Measurements from ENCODE around the gene OSCAR. TPM values are rescaled to one million over a fixed set of nuclear protein-coding genes. Genes with fewer than 3 reads are reported as not detected.

Gene OSCAR
- total RNA-seq, 1 donor from 2014 or later: 0.07 TPM

- no peak for DNase-seq (ENCODE audit: low read depth, low spot score)
These were observed 5.3 kb downstream of the OSCAR start for GRCh38 chr19:54095136-54095858.

GRCh38 chr19:54094426-54095000 is 6.1 kb downstream of the OSCAR start:
- no peak for DNase-seq (ENCODE audit: low read depth, low spot score)

DNA sequence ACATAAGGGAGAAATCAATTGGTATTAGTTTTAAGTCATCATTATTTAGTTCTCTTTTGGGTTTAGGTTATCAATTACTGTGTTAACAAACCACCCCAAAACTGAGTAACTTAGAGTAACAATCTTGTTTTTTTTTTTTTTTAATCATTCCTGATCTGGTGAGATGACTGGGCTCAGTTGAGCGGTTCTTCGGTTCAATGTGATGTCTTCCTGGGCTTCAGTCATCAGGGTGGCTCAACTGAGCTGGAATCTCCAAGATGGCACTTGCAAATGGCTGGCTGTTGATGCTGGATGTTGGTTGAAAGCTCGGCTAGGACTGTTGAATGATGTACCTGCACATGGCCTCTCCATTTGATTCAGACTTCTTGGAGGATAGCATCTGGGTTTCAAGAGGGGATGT is 16.2 kb downstream of the OSCAR start:
- no peak for DNase-seq (ENCODE audit: low read depth, low spot score)

DNA sequence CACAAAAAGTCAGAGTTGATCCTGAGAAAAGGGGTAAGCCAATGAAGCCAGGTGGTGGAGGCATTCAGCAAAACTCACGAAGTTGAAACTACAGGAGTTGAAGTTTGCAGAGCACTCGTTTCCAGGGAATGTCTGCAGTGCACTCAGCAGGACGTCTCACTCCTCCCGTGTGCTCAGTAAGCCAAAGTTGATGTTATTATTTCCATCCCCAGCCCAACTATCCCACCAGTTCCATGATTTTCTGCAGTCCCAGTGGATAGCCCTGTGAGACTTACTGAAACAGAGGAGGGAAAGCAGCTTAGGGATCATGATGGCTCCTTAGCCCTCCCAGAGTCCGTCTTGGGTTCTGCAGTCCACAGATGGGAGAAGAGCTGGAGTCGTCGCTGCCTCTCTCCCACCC is 19.6 kb downstream of the OSCAR start, which contains the start of gene TARM1:
TARM1 (minus strand) TSS at position 334 of the 400 bp plus-strand sequence; CDS start at position 309, 25 bp downstream.
- no peak for DNase-seq (ENCODE audit: low read depth, low spot score)

GRCh38 chr19:54077334-54077733 is 23.3 kb downstream of the OSCAR start:
- no peak for DNase-seq (ENCODE audit: low read depth, low spot score)

GRCh38 chr19:54074851-54075250 is 25.8 kb downstream of the OSCAR start:
- DNase-seq (ENCODE audit: low read depth, low spot score): no peak

- DNase-seq (ENCODE audit: low read depth, low spot score): no peak
These were observed 26.8 kb downstream of the OSCAR start for GRCh38 chr19:54073829-54074228.

DNA sequence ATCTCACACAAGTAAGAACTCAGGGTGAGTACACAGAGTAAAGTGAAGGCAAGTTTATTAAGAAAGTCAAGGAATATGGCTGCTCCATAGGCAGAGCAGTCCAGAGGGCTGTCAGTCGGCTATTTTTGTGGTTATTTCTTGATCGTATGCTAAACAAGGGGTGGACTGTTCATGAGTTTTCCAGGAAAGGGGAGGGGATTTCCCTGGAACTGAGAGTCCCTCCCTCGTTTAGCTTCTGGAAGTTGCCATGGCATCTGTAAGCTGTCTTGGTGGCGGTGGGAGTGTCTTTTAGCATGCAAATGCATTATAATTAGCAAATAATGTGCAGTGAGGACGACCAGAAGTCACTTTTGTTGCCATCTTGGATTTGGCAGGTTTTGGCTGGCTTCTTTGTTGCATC is 31.1 kb downstream of the OSCAR start:
- DNase-seq (ENCODE audit: low read depth, low spot score): no peak

DNA sequence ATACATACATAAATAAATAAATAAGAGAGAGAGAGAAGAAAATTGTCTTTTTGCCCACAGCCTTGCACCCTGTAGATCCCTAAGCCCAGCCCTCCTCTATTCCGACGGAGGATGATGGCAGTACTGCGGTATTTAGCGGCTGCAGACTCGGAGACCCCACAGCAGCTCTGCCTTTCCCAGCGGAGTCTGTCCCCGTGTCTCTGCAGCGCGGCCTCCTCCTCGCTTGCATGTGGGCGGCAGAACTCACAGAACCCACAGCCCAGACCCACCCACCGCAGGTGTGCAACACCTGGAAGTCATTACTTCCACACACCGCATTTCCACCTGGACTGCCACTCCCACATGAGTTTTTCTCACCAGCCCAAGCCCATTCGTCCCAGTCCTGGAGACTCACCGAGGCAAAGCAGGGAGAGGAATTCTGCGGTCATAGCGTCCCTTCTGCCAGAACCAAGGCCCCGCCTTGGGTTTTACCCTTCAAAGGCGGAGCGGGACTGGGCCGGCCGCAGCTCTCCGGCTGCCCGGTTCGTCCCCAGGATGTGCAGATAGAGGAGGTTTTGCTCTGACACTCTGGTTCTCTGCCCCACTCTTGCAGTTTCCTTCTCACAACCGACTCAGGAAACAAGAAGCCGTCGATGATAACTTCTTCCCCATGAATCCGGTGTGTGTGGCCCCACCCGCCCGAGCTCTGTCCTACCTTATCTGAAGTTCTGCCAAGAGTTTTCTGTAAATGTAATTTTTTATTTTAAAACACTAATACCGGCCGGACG is 37.1 kb downstream of the OSCAR start, which contains the start of gene VSTM1:
VSTM1 (minus strand) TSS at position 548 of the 767 bp plus-strand sequence; CDS start at position 428, 120 bp downstream.
- no peak for DNase-seq (ENCODE audit: low read depth, low spot score)

DNA sequence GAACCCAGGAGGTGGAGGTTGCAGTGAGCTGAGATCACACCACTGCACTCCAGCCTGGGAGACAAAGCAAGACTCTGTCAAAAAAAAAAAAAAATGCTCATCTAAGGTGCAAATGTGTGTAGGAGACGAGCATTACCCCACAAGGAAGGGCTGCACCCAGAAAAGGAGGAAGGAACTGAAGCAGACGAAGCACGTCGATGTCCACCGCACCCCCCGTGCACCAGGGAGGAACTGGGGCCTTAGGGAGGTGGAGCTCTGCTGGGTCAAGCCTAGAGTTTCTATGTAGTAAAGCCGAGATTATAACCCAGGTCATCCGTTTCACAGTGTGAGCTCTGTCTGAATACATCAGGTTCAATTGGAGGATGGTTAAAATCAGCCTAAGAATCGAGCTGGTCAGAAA is 38.0 kb downstream of the OSCAR start:
- no peak for DNase-seq (ENCODE audit: low read depth, low spot score)

DNA sequence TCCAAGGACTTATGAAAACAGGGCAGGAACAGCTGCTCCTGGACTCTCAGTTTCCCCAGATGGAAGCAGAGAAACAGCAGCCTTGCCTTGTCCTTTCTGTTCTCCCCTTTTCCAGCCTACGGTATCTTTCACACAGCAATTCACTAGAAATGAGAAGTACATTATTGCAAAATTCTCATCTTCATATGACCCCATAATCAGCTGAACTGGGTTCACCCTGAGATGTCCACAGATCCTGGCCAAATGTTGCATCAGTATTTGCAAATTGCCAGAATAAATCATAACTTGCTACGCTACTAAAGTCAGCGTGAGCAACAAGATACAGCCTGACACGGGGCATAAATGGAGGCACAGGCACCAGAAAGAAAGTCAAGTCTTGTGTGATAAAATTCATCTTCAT is 53.0 kb downstream of the OSCAR start:
- DNase-seq (ENCODE audit: low read depth, low spot score): no peak

- DNase-seq (ENCODE audit: low read depth, low spot score): no peak
These were observed 54.8 kb downstream of the OSCAR start for GRCh38 chr19:54045771-54046170.

Other genes with a start within 250 kb of the OSCAR start
- 9.8 and 11.0 TPM in 2 replicates for gene MYADM, start 232.9 kb downstream of the OSCAR start, total RNA-seq
- 0.14 TPM in 1 of 2 replicates, not detected in the other for gene PRKCG, start 218.6 kb downstream of the OSCAR start, total RNA-seq
- gene CACNG7, start 191.5 kb downstream of the OSCAR start, total RNA-seq: 0.04 and 0.13 TPM in 2 replicates
- 0.42 and 1.4 TPM in 2 replicates for gene CACNG8, start 137.9 kb downstream of the OSCAR start, total RNA-seq
- 1.8 and 3.1 TPM in 2 replicates for gene CACNG6, start 109.2 kb downstream of the OSCAR start, total RNA-seq
- not detected in 2 replicates for gene VSTM1, start 36.9 kb downstream of the OSCAR start, total RNA-seq
- not detected in 2 replicates for gene TARM1, start 19.4 kb downstream of the OSCAR start, total RNA-seq
- gene NDUFA3, start 2.1 kb upstream of the OSCAR start, total RNA-seq: 20.7 and 22.5 TPM in 2 replicates
- 15.0 and 22.8 TPM in 2 replicates for gene TFPT, start 14.9 kb upstream of the OSCAR start, total RNA-seq
- gene PRPF31, start 15.0 kb upstream of the OSCAR start, total RNA-seq: 81.6 and 99.8 TPM in 2 replicates
- gene CNOT3, start 37.0 kb upstream of the OSCAR start, total RNA-seq: 8.8 and 14.5 TPM in 2 replicates
- gene LENG1, start 58.9 kb upstream of the OSCAR start, total RNA-seq: 5.3 and 7.6 TPM in 2 replicates
- 0.11 and 0.86 TPM in 2 replicates for gene TMC4, start 72.4 kb upstream of the OSCAR start, total RNA-seq
- gene MBOAT7, start 88.8 kb upstream of the OSCAR start, total RNA-seq: 35.5 and 63.1 TPM in 2 replicates
- gene TSEN34, start 90.5 kb upstream of the OSCAR start, total RNA-seq: 58.7 and 65.7 TPM in 2 replicates
- gene RPS9, start 100.1 kb upstream of the OSCAR start, total RNA-seq: 1,456 and 2,816 TPM in 2 replicates
- gene LILRB3, start 122.2 kb upstream of the OSCAR start, total RNA-seq: not detected in 2 replicates
- not detected in 2 replicates for gene LILRA6, start 142.0 kb upstream of the OSCAR start, total RNA-seq
- not detected in 2 replicates for gene LILRB5, start 156.5 kb upstream of the OSCAR start, total RNA-seq
- gene LILRB2, start 180.3 kb upstream of the OSCAR start, total RNA-seq: not detected in 2 replicates
- gene LILRA5, start 212.4 kb upstream of the OSCAR start, total RNA-seq: not detected in 2 replicates
- not detected in 2 replicates for gene LILRA4, start 238.4 kb upstream of the OSCAR start, total RNA-seq

Measured in pulmonary artery endothelial cell (primary cell).